NB4 (cell line): ENCODE measurements around the gene STIM1.

Experiments used
- CTCF ChIP-seq: IDR thresholded peaks from one replicate; pipeline ENCODE4 v1.5.1; 2012; ENCODE audit warnings: low read depth, low read length
- MYC ChIP-seq: IDR thresholded peaks from 2 replicates; pipeline ENCODE4 v1.6.1; 2011; ENCODE audit warnings: low read depth, low read length
- POLR2A ChIP-seq: IDR thresholded peaks from 2 replicates; pipeline ENCODE4 v1.6.1; 2011; ENCODE audit warnings: mild to moderate bottlenecking; ENCODE audit not compliant: insufficient read length; ENCODE audit errors: extremely low read depth
- TF ChIP-seq, protein P1 (sequence below): IDR thresholded peaks from 2 replicates; pipeline ENCODE4 v1.6.1; 2011; ENCODE audit warnings: low read depth, low read length

DNA sequence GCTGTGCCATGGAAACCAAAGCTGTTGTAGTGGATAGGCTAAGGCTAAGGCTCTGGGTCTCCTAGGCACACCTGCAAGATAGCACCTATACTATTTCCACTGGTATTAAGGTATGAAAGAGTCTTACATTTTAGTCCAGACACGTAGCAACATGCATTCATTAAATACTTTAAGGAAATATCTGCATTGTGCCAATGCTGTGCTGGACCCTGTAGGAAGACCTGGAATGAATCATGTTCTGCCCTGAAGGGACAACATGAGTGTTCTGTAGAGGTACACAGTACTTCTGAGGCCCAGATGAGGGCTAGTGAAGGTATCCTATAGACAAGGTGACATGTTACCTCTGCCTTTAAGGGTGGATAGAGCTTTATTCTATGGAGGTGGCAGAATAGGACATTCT is 204.0 kb downstream of the STIM1 start:
- TF ChIP-seq CTCF = no peak
- TF ChIP-seq MYC = no peak
- TF ChIP-seq, protein P1, sequence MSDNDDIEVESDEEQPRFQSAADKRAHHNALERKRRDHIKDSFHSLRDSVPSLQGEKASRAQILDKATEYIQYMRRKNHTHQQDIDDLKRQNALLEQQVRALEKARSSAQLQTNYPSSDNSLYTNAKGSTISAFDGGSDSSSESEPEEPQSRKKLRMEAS = no peak
- TF ChIP-seq POLR2A = no peak
